Choroid plexus epithelial cell (primary cell): ENCODE measurements around the gene PXDC1.
A peak's percentile ranks its signal among the peaks of the same experiment; 100 is the strongest.

ENCODE experiments used
- DNase-seq: peaks from one replicate; pipeline ENCODE4 v3.0.0-alpha.2; 2010; ENCODE audit warnings: low read depth
- H3K4me3 ChIP-seq: 2 replicates; pipeline ENCODE4 v1.5.1; 2011; ENCODE audit warnings: low read depth, mild to moderate bottlenecking, control low read depth, low read length, moderate library complexity
- TF ChIP-seq, protein P1 (sequence below): conservative IDR thresholded peaks from 2 replicates; pipeline ENCODE4 v1.5.1; 2011; ENCODE audit warnings: low read depth, mild to moderate bottlenecking, control low read depth, inconsistent platforms, low read length, moderate library complexity

The PXDC1 gene

DNA sequence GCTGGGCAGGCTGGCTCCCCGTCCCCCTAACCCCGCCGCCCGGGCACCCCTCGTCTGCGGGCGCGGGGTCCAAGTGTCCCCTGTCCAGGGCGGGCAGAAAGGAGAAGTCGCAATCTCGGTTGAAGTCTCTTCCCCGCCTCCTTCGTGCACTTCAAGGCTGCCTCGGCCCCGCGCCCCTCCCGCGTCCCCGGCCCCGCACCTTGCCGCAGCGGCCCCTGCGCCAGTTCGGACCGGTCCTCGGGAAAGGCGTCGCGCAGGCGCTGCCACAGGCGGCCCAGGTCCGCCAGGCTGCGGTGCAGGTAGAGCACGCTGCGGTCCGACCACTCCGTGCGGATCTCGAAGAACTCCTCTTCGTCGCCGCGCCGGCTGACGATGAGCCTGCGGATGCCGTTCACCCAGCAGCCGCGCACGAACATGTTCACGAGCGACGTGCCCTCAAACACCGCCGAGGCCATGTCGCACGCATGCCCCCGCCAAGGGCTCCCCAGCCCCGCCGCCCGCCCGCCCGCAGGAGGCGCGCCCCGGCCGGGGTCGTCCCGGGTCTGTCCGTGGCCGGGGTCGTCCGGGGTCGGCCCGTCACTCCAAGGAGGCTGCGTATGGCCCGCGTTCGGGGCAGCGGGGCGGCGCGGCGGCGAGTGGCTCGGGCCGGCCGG is at the start of gene PXDC1:
TSS of gene PXDC1 (minus strand) at position 637 of the 653 bp plus-strand sequence. CDS start at position 455, 182 bp downstream.
- DNase-seq, result peak; percentile 33
- H3K4me3 ChIP-seq, result peak within 1 kb of the TSS; percentile 73
- TF ChIP-seq, protein P1, sequence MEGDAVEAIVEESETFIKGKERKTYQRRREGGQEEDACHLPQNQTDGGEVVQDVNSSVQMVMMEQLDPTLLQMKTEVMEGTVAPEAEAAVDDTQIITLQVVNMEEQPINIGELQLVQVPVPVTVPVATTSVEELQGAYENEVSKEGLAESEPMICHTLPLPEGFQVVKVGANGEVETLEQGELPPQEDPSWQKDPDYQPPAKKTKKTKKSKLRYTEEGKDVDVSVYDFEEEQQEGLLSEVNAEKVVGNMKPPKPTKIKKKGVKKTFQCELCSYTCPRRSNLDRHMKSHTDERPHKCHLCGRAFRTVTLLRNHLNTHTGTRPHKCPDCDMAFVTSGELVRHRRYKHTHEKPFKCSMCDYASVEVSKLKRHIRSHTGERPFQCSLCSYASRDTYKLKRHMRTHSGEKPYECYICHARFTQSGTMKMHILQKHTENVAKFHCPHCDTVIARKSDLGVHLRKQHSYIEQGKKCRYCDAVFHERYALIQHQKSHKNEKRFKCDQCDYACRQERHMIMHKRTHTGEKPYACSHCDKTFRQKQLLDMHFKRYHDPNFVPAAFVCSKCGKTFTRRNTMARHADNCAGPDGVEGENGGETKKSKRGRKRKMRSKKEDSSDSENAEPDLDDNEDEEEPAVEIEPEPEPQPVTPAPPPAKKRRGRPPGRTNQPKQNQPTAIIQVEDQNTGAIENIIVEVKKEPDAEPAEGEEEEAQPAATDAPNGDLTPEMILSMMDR, result no peak

- TF ChIP-seq, protein P1, result no peak
- DNase-seq, result peak; percentile 65
- H3K4me3 ChIP-seq, result no peak overlapping the region
Observed at GRCh38 chr6:3800850-3801591, 49.5 kb upstream of the PXDC1 start.

DNA sequence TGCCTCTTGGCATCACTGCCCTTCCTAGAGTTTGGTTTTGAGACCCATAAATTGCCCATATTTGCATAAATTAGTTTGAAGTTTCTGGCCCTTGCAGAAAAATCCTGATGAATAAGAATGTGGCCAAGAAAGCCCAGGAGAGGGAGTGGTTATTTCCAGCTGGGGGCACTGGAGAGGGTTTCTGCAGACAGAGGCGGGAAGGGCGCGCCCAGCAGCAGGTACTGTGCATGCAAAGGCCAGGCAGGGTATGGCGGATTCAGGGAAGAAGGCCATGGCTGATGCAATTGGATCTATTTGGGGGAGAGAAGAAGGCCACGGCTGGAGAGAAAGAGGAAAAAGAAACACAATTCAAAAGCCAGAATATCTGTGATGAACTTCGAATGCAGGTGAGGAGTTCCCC is 48.2 kb upstream of the PXDC1 start:
- TF ChIP-seq, protein P1, result no peak
- no peak for DNase-seq
- H3K4me3 ChIP-seq, result no peak overlapping the region

GRCh38 chr6:3798055-3798919 is 46.8 kb upstream of the PXDC1 start:
- DNase-seq, result peak; percentile 18
- TF ChIP-seq, protein P1, result no peak
- no peak overlapping the region for H3K4me3 ChIP-seq

GRCh38 chr6:3797231-3798054 is 45.9 kb upstream of the PXDC1 start:
- TF ChIP-seq, protein P1, result no peak
- H3K4me3 ChIP-seq, result no peak overlapping the region
- peak; percentile 88 for DNase-seq

GRCh38 chr6:3796719-3797041 is 45.2 kb upstream of the PXDC1 start:
- no peak for DNase-seq
- no peak overlapping the region for H3K4me3 ChIP-seq
- TF ChIP-seq, protein P1, result no peak
